GM19468 (cell line): Measurements from ENCODE around the gene CUL7.
A peak's percentile ranks its signal among the peaks of the same experiment; 100 is the strongest.
"Not testable (repeated sequence)": the region's sequence is repeated elsewhere in the genome, so short reads cannot be mapped to it uniquely, and the experiment has no call there.

Experiments
- ATAC-seq: cut with Tn5 transposase; IDR thresholded peaks from one replicate; pipeline ENCODE4 v1.9.1; 2021; ENCODE audit warnings: mild to moderate bottlenecking, moderate library complexity, moderate number of reproducible peaks; ENCODE audit not compliant: unreplicated experiment; ENCODE audit errors: extremely low read depth

CUL7 gene

DNA sequence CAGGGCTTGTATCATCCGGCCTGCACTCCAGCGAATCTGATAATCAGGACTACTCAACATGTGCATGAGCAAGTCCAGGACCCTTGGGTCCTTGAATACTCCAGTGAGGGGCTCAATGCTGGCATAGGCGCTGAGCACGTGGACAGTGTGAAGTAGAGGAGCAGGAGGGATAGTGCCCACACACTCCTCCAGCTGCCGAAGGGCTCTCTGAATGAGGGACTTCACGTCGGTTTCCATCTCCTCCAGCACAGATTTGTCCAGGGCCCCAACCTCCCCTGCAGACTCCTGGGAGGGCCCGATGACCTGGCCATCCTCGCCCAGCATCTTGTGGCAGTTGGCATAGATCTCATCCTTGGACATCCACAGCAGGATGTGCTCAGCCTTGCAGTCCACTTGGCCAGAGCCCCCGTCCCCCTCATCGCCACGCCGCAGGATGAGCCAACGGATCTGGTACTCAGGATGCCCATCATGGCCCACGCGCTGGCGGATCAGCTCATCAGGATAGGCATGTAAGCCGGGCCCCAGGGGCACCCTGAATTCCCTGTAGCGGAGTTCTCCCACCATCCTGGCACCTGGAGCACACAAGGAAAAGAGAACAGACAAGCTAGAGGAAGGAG lies 1.3 kb downstream of the CUL7 start:
- ATAC-seq, result no peak

- no peak for ATAC-seq
These were observed 2.7 kb downstream of the CUL7 start for GRCh38 chr6:43050981-43051380.

DNA sequence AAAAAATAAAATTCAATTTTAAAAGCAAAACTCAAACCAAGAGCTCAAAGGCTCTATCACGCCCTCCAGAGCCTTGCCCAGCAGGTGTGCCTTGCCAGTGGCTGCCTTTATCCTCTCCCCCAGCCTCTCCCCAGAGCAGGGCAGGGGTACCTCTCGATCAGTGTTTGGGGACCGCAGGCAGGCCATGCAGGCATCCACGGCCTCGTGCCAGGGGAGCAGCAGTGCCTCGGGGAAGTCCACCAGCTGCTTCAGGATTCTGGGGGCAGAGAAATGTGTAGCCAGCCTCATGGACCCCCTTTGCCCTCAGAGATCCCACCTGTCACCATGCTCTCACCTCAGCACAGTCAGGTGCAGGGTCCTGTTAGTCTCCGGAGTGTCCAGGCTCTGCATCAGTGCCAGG lies 5.7 kb downstream of the CUL7 start:
- ATAC-seq, result no peak

DNA sequence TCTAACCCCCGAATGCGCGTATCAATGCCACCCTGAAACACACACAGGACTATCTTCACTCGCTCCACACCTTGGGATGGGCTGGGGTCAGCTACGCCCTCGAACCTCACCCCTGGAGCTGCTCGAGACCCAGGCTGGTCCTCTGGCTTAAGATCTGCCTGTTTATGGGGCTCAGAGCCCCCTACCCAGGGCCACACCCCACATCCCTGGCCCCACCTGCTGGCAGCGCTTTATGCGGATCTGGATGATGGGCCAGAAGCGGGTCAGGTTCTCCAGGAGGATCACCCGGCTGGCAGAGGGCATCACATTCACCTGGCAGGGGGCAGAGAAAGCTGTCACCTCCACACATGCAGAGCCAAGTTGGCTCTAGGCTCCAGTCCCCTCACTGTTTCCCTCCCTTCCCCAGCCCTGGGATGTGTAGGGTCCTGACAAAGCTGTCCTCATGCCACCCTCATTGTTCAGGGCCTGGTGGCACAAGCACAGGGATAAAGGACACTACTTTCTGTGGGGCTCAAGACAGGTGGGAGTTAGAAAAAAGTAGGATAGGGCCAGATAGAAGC lies 8.2 kb downstream of the CUL7 start:
- no peak for ATAC-seq

GRCh38 chr6:43043310-43043709 lies 10.3 kb downstream of the CUL7 start:
- ATAC-seq, result no peak

DNA sequence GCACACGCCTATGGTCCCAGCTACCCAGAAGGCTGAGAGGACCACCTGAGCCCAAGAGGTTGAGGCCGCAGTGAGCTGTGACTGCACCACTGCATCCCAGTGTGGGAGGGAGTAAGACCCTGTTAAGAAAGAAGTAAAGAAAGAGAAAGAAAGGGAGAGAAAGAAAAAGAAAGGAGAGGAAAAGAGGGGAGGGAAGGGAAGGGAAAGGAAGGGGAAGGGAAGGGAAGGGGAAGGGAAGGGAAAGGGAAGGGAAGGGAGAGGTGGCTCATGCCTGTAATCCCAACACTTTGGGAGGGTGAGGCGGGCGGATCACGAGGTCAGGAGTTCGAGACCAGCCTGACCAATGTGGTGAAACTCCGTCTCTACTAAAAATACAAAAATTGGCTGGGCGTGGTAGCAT lies 12.2 kb downstream of the CUL7 start:
- not testable (repeated sequence) for ATAC-seq

- no peak for ATAC-seq
These were observed 13.0 kb downstream of the CUL7 start for GRCh38 chr6:43040542-43041257.

DNA sequence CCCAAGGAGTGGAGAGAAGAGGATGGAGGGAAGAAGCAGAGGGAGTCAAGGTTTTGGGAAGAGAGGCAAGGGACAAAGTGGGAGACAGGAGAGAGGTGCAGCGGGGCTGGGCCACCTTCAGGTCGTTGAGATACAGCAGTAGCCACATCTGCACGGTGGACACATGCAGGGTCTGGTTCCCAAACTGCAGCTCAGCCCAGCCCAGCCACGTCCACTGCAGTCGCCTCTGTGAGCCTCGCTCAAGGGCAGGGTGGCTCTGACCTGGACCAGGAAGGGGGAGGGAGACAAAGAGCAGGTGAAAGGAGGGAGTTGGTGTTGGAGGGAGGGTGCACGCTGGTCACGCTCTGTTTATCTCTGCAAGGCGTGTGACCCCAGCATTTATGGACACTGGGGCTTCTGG lies 14.9 kb downstream of the CUL7 start:
- no peak for ATAC-seq

DNA sequence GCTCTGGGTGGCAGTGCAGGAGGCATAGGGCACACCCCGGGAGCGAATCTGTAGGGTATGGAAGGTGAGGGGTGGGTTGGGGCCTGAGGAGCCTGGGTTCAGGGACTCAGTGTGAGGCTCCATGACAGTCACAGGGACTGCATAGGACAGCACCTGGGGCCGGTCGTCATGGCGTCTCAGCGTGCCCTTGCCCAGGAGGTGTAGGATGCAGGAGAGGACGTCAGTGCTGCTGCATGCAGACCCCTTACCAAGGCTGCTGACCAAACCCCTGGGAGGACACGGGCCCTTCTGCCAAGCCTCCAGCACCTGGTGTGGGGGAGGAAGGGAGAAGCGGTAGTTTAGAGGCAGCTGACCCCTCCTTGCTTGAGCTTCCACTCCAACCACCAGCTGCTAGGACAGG lies 15.9 kb downstream of the CUL7 start:
- ATAC-seq, result no peak

- ATAC-seq, result no peak
These were observed 16.5 kb downstream of the CUL7 start for GRCh38 chr6:43037197-43037596.

- no peak for ATAC-seq
These were observed 16.9 kb downstream of the CUL7 start for GRCh38 chr6:43036712-43037111.

GRCh38 chr6:43035495-43036194 lies 18.0 kb downstream of the CUL7 start:
- no peak for ATAC-seq

DNA sequence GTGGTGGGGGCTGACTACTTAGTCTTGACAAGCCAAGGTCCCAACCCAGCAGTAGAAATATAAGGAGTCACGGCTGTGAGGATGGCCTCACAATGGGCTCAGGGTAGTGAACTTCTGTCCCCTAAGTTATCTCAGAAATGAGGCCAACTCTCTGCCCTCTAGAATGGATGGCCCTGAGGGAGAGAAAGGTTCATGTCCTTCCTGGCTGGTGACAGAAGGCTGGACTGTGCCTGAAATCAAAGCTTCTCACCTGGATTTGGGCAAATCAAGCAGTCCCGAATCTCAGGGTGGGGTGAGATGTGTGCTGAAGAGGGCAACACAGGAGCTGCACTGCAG lies 19.5 kb downstream of the CUL7 start:
- no peak for ATAC-seq

DNA sequence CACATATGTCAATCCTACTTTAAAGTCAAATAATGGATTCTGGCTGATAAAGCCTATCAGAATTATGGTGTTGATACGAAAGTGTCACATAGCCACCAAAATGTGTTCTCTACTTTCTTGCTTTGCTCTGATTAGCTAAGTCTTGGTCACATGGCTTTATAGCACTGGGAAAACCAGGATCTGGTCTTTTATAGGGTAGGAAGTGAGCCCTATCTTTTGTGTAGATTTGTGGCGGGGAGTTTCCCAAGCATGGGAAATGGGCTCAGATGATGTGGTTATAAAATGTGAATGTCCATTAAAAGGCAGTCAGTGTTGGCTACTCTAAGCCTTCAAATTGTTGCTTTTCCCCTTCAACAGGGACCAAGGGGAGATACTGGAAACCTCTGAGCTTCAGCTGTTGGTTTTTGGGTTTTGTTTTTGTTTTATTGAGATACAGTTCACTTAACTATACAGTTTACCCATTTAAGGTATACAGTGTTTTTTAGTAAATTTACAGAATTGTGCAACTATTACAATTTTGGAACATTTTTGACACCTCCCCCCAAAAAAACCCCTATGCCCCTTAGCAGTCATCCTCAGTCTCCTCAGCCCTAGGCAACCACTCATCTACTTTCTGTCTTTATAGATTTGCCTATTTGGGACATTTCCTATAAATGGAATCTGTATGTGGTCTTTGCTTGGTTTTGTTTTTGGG lies 20.0 kb downstream of the CUL7 start:
- no peak for ATAC-seq

DNA sequence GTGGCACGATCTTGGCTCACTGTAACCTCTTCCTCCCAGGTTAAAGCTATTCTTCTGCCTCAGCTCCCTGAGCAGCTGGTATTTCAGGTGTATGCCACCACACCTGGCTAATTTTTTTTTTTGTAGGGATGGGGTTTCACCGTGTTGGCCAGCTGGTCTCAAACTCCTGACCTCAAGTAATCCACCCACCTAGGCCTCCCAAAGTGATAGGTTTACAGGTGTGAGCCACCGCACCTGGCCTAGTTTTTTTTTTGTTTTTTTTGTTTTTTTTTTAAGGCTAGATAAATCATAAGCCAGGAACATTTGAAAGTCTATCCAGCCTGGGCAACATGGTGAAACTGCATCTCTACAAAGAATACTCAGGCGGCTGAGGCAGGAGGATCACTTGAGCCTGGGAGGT lies 21.3 kb downstream of the CUL7 start:
- no peak for ATAC-seq

DNA sequence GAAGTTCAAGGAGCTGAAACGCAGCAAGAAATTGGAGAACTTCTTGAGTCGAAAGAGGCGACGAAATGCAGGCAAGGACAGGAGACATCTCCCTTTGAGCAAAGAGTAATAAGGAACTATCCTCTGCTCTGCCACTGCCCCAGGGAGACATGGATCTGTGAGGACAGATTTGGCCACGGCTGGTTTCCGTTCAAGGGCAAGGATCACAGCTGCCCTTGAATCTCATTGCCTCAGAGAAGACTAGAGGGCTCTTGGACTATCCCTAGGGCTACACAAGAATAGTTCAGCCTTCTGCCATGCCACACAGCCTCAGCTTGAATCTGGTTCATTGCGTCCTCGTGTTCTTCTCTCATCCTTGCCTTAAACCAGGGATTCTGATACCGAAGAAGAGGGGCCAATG lies 24.5 kb downstream of the CUL7 start:
- no peak for ATAC-seq

DNA sequence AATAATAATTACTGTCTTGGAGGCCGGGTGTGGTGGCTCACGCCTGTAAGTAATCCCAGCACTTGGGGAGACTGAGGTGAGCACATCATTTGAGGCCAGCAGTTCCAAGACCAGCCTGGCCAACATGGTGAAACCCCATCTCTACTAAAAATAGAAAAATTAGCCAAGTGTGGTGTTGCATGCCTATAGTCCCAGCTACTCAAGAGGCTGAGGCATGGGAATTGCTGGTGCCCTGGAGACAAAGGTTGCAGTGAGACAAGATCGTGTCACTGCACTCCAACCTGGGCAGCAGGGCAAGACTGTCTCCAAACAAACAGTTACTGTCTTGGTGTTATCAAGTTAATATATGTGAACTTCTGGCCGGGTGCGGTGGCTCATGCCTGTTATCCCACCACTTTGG lies 27.3 kb downstream of the CUL7 start:
- ATAC-seq, result no peak

DNA sequence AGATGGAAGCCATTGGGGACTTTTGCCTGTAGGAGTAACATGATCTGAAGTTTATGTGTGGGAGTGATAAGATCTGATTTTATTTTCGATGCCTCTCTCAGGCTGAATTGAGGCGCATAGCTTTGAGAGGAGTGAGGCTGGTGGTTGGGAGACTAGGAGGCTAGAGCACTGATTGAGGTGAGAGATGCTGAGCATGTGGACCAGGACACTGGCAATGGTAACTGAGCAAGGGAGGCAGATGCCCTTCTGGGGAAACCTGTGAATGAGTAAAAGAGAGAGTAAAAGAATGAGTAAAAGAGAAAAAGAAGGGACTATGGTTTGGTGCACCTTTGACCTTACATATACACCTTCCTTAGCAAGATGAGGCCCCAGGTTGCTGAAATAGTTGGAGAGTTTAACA lies 29.2 kb downstream of the CUL7 start:
- ATAC-seq, result no peak

DNA sequence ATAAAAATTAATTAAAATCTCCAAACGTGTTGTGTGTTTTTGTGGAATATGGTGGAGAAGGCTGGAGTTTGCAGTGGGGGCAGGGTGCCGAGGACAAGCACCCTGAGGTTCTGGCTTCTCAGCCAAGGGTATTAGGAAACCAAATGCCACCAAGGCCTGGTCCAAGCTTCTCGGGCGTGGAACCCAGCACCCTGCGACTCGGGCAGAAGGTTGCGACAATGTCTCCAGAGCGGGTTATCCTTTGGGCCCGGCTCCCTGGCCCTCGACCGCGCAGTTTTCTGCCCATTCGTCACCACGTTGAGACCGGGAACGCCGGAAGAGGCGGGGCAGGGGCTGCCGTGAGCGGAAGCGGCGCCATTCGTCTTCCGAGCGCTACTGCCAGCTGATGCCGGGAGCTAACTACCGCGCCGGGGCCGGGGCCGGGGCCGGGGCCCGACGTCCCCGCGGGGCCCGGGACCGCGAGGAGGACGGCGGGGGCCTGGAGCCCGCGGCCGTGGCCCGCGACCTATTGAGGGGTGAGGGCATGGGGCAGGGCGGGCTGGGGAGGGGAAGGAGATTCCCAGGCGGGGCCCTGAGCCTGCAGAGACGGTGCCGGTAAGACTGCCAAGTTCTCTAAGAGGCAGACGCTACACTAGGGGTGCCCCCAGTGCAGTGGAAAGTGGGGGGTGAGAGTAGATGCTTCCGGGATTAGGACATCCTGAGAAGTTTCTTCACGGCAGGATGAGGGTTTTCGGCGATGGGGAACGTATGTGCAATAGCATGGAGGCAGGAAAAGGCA lies 32.2 kb downstream of the CUL7 start, which contains the start of gene RRP36:
Gene RRP36 (plus strand): TSS at position 354 of the 778 bp plus-strand sequence. CDS start 32 bp downstream, at position 386.
- ATAC-seq, result peak; percentile 39

DNA sequence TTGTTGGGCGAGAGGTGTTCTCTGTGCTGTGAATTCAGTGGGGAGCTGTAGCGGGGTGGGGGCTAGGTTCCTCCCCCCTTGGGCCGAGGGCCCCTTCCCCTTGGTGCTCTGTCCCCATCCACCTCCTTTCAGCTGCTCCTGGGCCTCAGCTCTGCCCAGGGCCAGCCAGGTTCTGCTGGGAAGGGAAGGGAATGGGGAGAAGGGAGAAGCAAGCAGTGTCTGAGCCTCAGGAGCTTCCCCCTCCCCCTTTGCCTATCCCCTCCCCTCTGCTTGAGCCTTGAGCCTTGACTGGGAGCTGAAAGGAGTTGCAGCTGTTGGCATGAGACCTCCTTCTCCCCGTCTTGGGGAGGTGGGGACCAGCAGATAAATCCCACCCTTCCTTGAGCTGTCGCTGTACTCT lies 32.8 kb downstream of the CUL7 start:
- no peak for ATAC-seq
